Activated CD4-positive, alpha-beta T cell treated with anti-CD3 and anti-CD28 coated beads for 1 hour (primary cell): ENCODE measurements around the gene NMT1.

Experiments
- DNase-seq: peaks from one replicate; pipeline ENCODE4 v3.0.0-alpha.2; 2020

The NMT1 gene

GRCh38 chr17:45106096-45106495 is 45.0 kb downstream of the NMT1 start:
- no peak for DNase-seq

GRCh38 chr17:45106582-45106981 is 45.5 kb downstream of the NMT1 start:
- DNase-seq = no peak

- no peak for DNase-seq
Observed at GRCh38 chr17:45107293-45108010, 46.3 kb downstream of the NMT1 start.

GRCh38 chr17:45108051-45108450 is 46.9 kb downstream of the NMT1 start:
- DNase-seq = no peak

GRCh38 chr17:45108595-45109521 is 47.7 kb downstream of the NMT1 start:
- DNase-seq = no peak

GRCh38 chr17:45110676-45111611 is 49.8 kb downstream of the NMT1 start:
- DNase-seq = no peak

- DNase-seq = no peak
Observed at GRCh38 chr17:45111850-45112249, 50.7 kb downstream of the NMT1 start.

- no peak for DNase-seq
Observed at GRCh38 chr17:45112559-45113423, 51.7 kb downstream of the NMT1 start.

- no peak for DNase-seq
Observed at GRCh38 chr17:45113424-45113754, 52.3 kb downstream of the NMT1 start.

GRCh38 chr17:45114117-45114932 is 53.2 kb downstream of the NMT1 start:
- DNase-seq = no peak

- no peak for DNase-seq
Observed at GRCh38 chr17:45115015-45115625, 54.0 kb downstream of the NMT1 start.

GRCh38 chr17:45115871-45116270 is 54.8 kb downstream of the NMT1 start:
- DNase-seq = no peak

GRCh38 chr17:45116434-45117016 is 55.4 kb downstream of the NMT1 start:
- DNase-seq = no peak

- DNase-seq = no peak
Observed at GRCh38 chr17:45117334-45117733, 56.2 kb downstream of the NMT1 start.

GRCh38 chr17:45117848-45118646 is 56.9 kb downstream of the NMT1 start:
- no peak for DNase-seq

GRCh38 chr17:45118691-45119090 is 57.6 kb downstream of the NMT1 start:
- DNase-seq = no peak

GRCh38 chr17:45119964-45120363 is 58.8 kb downstream of the NMT1 start:
- no peak for DNase-seq

GRCh38 chr17:45120558-45120957 is 59.4 kb downstream of the NMT1 start:
- no peak for DNase-seq

GRCh38 chr17:45121055-45121454 is 59.9 kb downstream of the NMT1 start:
- no peak for DNase-seq
